K562 (cell line): ENCODE results near the gene WDR76. TPM values are rescaled to one million over a fixed set of nuclear protein-coding genes. Genes with fewer than 3 reads are reported as not detected.

ENCODE experiments used
- CBX5 ChIP-seq: IDR thresholded peaks from 2 replicates; pipeline ENCODE4 v1.6.1; 2014; ENCODE audit warnings: low read depth, borderline replicate concordance
- MTA1 ChIP-seq: fragments of 450-650 bp; IDR thresholded peaks from 2 replicates; pipeline ENCODE4 v1.6.1; 2017; ENCODE audit warnings: borderline replicate concordance
- PCBP2 ChIP-seq: fragments of 200-400 bp; formaldehyde crosslinking; IDR thresholded peaks from 2 replicates; pipeline ENCODE4 v1.6.1; 2018; ENCODE audit warnings: low read length, low read depth, mild to moderate bottlenecking, moderate library complexity; ENCODE audit not compliant: poor library complexity, severe bottlenecking
- PRMT5 ChIP-seq: sonication (generic); formaldehyde crosslinking; IDR thresholded peaks from 2 replicates; pipeline ENCODE4 v1.5.0; 2020; ENCODE audit warnings: missing genetic modification reagents
- RCOR1 ChIP-seq, 2 experiments: IDR thresholded peaks; 2 replicates each; pipeline ENCODE4 v1.6.1; 2012; ENCODE audit warnings: low read depth in 2 of 2, low read length in 2 of 2, borderline replicate concordance in 1 of 2, improper control_type of control experiment in 1 of 2
- SMAD3 ChIP-seq: fragments of 450-650 bp; formaldehyde crosslinking; conservative IDR thresholded peaks from 2 replicates; pipeline ENCODE4 v1.4.0; 2020; ENCODE audit warnings: mild to moderate bottlenecking
- ZBTB1 ChIP-seq: sonication (generic); formaldehyde crosslinking; IDR thresholded peaks from 2 replicates; pipeline ENCODE4 v1.8.1; 2023; ENCODE audit warnings: missing genetic modification reagents, low read depth, mild to moderate bottlenecking, borderline replicate concordance
- ZNF445 ChIP-seq: fragments of 250-450 bp; sonication (Bioruptor Pico); IDR thresholded peaks from 2 replicates; pipeline ENCODE4 v1.4.0; 2020; ENCODE audit warnings: low read depth, mild to moderate bottlenecking, moderate library complexity
- polyA plus RNA-seq, 8 experiments: library from polyadenylated mRNA; depleted of rRNA in 4 of 8; stranded (reverse) in 5 of 8; unstranded in 3 of 8; fragments of >200 nt; fragmentation: Nextera tagmentation in 2 of 8; fragmentation: Illumina TruSeq in 1 of 8; extraction: Ambion mirVana in 2 of 8; extraction: Trizol in 1 of 8; gene quantifications; 2 replicates each; pipeline versions ENCODE4 v1.2.1 to v1.2.3, GENCODE V29; 2011 to 2014; ENCODE audit warnings: inconsistent platforms in 1 of 8, missing spikeins in 1 of 8
- total RNA-seq, 7 experiments: library from RNA; depleted of rRNA in 6 of 7; stranded (reverse); fragments of >200 nt in 6 of 7; fragmentation: Illumina TruSeq in 2 of 7; extraction: Trizol in 2 of 7; gene quantifications; 2 replicates each; pipeline versions ENCODE4 v1.2.1 to v1.2.3, GENCODE V29; 2011 to 2021; ENCODE audit warnings: low replicate concordance in 1 of 7
- TF ChIP-seq, protein P1 (sequence below): fragments of 450-650 bp; IDR thresholded peaks from 2 replicates; pipeline ENCODE4 v1.6.1; 2017; ENCODE audit warnings: antibody characterized with exemption
- TF ChIP-seq, protein P2 (sequence below): sonication (generic); formaldehyde crosslinking; IDR thresholded peaks from 2 replicates; pipeline ENCODE4 v1.8.0; 2022; ENCODE audit warnings: mild to moderate bottlenecking, low read depth, missing genetic modification reagents
- TF ChIP-seq, protein P3 (sequence below), 2 experiments: IDR thresholded peaks; 2 replicates each; pipeline ENCODE4 v1.6.1; 2012; ENCODE audit warnings: improper control_type of control experiment in 2 of 2, low read depth in 2 of 2, low read length in 2 of 2, borderline replicate concordance in 1 of 2

Gene WDR76
- total and polyA plus RNA-seq, 9 of the 15 experiments (the other 6 are each of a cell fraction or from before 2014, with no cell fraction given), result 9.8 to 69.5 (median 44.4) TPM

DNA sequence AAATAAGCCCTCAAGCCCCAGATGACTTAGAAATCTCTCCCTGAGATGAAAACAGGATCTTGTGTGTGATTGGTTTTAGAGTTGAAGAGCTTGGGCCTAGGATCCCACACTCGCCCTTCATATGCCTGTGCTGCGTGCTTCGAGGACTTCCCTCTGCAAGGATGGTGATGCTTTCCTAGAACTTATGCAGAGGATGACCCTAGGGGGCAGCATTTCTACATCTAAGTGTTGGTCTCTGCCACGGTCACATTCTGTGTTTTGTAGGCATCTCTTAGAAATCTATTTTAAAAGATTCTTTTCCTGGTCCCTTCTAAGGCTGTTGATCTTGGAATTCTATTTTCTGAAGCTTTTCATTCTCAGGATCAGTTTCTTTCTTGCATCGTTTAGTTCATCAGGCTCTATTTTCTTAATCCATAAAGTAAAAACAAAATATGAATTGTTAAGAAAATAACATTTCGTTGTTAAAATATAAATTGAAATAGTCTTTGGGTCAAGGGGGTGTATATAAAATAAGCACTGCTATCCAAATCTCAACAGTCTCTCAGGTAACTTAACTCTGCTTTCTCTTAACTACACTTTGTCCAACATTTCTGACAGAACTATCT is 45.7 kb downstream of the WDR76 start (continued):
- TF ChIP-seq, protein P1, sequence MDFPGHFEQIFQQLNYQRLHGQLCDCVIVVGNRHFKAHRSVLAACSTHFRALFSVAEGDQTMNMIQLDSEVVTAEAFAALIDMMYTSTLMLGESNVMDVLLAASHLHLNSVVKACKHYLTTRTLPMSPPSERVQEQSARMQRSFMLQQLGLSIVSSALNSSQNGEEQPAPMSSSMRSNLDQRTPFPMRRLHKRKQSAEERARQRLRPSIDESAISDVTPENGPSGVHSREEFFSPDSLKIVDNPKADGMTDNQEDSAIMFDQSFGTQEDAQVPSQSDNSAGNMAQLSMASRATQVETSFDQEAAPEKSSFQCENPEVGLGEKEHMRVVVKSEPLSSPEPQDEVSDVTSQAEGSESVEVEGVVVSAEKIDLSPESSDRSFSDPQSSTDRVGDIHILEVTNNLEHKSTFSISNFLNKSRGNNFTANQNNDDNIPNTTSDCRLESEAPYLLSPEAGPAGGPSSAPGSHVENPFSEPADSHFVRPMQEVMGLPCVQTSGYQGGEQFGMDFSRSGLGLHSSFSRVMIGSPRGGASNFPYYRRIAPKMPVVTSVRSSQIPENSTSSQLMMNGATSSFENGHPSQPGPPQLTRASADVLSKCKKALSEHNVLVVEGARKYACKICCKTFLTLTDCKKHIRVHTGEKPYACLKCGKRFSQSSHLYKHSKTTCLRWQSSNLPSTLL, result no peak
- TF ChIP-seq, protein P2, sequence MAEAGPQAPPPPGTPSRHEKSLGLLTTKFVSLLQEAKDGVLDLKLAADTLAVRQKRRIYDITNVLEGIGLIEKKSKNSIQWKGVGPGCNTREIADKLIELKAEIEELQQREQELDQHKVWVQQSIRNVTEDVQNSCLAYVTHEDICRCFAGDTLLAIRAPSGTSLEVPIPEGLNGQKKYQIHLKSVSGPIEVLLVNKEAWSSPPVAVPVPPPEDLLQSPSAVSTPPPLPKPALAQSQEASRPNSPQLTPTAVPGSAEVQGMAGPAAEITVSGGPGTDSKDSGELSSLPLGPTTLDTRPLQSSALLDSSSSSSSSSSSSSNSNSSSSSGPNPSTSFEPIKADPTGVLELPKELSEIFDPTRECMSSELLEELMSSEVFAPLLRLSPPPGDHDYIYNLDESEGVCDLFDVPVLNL, result no peak
- TF ChIP-seq CBX5, result no peak
- TF ChIP-seq PRMT5 (CRISPR knock-in tag), result no peak
- TF ChIP-seq, protein P3, sequence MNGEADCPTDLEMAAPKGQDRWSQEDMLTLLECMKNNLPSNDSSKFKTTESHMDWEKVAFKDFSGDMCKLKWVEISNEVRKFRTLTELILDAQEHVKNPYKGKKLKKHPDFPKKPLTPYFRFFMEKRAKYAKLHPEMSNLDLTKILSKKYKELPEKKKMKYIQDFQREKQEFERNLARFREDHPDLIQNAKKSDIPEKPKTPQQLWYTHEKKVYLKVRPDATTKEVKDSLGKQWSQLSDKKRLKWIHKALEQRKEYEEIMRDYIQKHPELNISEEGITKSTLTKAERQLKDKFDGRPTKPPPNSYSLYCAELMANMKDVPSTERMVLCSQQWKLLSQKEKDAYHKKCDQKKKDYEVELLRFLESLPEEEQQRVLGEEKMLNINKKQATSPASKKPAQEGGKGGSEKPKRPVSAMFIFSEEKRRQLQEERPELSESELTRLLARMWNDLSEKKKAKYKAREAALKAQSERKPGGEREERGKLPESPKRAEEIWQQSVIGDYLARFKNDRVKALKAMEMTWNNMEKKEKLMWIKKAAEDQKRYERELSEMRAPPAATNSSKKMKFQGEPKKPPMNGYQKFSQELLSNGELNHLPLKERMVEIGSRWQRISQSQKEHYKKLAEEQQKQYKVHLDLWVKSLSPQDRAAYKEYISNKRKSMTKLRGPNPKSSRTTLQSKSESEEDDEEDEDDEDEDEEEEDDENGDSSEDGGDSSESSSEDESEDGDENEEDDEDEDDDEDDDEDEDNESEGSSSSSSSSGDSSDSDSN (IDR thresholded peaks at IDR 0.05; ENCODE audit: borderline replicate concordance in 1 of 2, low read depth in 2 of 2, low read length in 2 of 2), result no peak
- TF ChIP-seq RCOR1 (IDR thresholded peaks at IDR 0.05; ENCODE audit: borderline replicate concordance in 1 of 2, low read depth in 2 of 2, low read length in 2 of 2), result 0 out of 4 replicates have a peak, but pooled peaks of 1 of the 2 experiments have one; percentile 23
- no peak for TF ChIP-seq PCBP2
- TF ChIP-seq ZBTB1 (CRISPR knock-in tag), result no peak
- TF ChIP-seq ZNF445 (CRISPR knock-in tag), result no peak
- TF ChIP-seq MTA1, result no peak
- no peak for TF ChIP-seq SMAD3
